A549 treated with Mapracorat at 1 μM for 4 hours (cell line): ENCODE data around the gene RASSF1. TPM values are rescaled to one million over a fixed set of nuclear protein-coding genes. Genes with fewer than 3 reads are reported as not detected.

Experiments used
- total RNA-seq: library from RNA; stranded (reverse); fragments of 200-300 nt; extraction: Qiagen RNA extraction; gene quantifications from 5 replicates; pipeline ENCODE4 v1.2.3, GENCODE V29; 2022

RASSF1 gene, protein sequence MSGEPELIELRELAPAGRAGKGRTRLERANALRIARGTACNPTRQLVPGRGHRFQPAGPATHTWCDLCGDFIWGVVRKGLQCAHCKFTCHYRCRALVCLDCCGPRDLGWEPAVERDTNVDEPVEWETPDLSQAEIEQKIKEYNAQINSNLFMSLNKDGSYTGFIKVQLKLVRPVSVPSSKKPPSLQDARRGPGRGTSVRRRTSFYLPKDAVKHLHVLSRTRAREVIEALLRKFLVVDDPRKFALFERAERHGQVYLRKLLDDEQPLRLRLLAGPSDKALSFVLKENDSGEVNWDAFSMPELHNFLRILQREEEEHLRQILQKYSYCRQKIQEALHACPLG
- 16.1 to 20.9 TPM (median 20.4 TPM) in 5 replicates for total RNA-seq

DNA sequence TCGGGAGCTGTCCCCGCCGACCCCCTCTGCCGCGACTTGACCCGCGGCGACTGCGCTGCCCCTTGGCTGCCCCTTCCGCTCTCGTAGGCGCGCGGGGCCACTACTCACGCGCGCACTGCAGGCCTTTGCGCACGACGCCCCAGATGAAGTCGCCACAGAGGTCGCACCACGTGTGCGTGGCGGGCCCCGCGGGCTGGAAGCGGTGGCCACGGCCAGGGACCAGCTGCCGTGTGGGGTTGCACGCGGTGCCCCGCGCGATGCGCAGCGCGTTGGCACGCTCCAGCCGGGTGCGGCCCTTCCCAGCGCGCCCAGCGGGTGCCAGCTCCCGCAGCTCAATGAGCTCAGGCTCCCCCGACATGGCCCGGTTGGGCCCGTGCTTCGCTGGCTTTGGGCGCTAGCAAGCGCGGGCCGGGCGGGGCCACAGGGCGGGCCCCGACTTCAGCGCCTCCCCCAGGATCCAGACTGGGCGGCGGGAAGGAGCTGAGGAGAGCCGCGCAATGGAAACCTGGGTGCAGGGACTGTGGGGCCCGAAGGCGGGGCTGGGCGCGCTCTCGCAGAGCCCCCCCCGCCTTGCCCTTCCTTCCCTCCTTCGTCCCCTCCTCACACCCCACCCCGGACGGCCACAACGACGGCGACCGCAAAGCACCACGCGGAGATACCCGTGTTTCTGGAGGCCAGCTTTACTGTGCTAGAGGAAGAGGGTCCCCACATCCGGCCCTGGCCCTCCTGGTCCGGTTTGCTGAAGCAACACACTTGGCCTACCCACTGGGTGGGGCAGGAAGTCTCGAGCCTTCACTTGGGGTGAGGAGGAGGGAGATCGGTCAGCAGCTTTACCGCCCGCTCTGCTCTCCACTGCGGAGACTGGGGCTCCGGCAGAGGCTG is at the start of gene RASSF1:
Gene RASSF1 (minus strand): TSS at position 389 of the 882 bp plus-strand sequence. CDS start 31 bp downstream, at position 358.

DNA sequence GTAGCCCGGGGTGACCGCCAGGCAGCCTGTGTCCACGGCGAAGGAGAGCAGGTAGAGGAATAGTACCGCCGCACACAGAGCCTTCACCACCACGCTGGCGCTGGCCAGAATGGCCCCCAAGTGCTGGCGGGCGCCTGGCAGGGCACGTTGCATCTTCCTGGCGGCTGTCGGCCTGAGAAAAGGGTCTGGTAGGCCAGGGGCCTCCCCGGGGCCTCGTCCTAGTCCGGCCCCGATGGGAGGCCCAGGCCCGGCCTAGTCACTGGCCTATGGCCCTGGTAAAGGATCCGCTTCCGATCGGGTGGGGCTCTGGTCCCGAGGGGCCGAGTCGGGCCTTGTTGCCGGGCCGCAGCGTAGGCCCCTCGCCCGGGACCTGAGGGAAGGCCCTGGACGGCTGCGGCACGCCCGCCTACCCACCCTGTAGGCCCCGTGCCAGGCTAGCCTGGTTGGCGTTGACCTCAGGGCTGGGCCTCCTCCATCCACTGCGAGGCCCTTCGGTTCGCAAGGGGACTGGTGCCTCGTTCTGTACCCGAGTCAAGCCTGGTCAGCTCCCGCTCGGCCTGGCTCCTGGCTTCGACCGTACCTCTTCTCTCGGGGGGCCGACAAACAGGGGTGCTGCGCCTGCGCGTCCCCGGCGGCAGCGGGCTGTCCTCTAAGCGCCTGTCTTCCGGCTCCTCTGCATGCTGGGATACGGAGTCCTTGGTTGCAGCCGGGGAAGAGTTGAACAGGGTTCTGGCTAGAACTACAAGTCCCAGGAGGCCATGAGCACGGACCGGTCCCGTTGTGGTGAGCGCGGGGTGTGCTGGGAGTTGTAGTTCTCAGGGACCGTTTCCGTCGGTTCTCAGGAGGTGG is 18.5 kb upstream of the RASSF1 start, which contains the start of gene TMEM115:
Gene TMEM115 (minus strand): TSS at position 611 of the 849 bp plus-strand sequence. CDS start 458 bp downstream, at position 153.

DNA sequence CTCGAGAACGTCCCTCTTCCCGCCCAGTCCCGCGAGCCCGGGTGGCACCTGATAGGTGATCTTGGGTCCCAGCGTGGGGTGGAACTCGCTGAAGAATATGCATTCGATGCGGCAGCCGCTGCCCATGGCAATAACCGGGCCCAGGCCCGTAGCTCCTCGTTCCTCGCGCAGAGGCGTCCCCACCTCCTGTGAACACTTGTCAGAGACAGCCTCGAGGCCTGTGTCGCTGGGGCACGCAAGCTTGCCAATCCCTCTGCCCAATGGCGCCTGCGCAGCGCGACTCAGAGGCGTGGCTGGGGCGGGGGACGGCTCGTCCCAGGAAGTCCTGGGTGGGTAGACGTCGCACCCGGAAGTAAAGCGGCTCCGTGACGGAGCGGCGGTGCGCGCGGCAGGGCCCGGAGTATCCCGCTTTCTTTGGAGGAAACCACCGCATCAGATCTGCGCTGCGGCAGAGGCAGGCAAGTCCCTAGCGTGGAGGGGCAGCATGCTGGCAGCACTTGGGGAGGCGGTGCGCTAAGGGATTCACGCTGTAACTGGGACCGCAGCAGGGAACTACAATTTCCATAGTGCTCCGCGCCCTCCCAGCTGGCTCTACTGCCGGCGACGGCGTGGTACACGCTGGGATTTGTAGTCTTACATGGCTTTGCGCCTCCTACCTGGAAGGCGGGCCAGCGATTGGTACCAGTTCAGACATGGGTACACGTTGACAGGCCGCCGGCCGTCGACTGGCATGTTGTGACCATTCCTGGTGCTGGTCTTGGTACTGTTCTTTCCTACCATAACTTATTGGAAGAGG is 10.1 kb upstream of the RASSF1 start, which contains the start of the genes CYB561D2 and NPRL2:
Gene CYB561D2 (plus strand): TSS at position 336 of the 796 bp plus-strand sequence. CDS start 572 bp downstream, outside the sequence.
Gene NPRL2 (minus strand): TSS at position 249 of the 796 bp plus-strand sequence. CDS start 123 bp downstream, at position 126.

DNA sequence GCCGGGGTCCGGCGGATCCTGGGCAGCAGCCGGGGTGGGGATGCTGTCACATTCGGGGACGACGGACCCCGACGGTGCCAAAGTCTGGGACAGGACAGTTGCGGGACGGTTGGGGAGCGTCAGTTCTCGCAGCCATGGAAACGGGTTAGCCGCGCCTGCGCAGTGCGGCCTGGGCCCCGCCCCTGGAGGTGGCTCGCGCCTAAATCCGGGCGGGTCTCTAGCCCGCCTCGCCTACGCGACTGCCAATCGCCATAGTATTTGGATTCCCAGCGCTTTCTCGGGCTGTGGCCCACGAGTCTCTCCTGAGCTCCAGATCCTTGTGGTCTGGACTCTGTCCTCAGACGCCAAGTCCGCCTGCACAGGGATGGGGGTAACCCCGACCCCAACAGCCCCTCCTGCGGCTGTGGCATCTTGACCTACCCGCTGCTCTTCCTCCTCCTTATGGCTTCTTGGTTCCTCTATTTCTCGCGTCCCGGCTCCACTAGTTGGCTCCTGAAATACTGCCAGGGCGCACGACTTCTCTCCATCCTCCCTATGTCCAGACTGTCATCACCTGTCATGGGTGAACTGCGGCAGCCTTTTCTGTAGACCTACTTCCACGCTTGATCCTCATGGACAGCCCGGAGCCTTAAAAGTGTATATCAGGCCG is 5.1 kb upstream of the RASSF1 start, which contains the start of gene ZMYND10:
Gene ZMYND10 (minus strand): TSS at position 147 of the 649 bp plus-strand sequence. CDS start 153 bp downstream, outside the sequence.

DNA sequence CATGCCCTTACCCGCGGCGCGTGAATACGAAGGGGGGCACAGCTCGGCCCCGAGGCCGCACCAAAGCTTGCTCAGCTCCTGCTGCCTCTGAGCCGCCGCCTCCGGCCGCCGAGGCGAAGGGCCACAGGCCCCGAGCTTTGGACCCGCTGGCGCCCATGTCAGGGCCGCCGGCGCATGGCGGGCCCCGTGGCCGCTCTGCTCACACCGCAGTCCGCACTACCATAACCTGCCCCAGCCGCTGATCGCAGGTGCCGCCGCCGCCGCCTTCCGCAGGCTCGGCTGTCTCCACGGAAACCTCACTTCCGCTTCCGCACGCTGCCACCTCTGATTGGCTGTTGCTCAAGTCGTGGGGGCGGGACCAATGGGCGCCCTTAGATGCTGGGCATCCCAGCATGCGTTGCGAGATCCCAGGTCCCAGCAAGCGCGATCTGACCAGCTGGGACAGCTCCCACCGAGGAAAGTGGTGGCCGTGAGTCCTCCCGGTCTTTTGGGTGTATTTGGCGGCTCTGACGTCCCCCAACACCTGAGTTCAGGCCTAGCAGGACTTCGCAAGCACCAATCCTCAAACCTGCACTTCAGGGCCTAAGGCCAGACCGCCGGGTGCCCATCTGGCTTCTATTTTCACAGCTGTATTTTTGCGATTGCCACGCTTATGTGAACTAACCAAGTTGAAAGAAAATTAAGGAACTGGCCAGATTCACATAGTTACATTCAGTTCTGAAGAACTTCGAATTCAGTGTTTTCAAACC is 12.5 kb downstream of the RASSF1 start, which contains the start of gene TUSC2:
Gene TUSC2 (minus strand): TSS at position 281 of the 749 bp plus-strand sequence. CDS start 124 bp downstream, at position 157.

DNA sequence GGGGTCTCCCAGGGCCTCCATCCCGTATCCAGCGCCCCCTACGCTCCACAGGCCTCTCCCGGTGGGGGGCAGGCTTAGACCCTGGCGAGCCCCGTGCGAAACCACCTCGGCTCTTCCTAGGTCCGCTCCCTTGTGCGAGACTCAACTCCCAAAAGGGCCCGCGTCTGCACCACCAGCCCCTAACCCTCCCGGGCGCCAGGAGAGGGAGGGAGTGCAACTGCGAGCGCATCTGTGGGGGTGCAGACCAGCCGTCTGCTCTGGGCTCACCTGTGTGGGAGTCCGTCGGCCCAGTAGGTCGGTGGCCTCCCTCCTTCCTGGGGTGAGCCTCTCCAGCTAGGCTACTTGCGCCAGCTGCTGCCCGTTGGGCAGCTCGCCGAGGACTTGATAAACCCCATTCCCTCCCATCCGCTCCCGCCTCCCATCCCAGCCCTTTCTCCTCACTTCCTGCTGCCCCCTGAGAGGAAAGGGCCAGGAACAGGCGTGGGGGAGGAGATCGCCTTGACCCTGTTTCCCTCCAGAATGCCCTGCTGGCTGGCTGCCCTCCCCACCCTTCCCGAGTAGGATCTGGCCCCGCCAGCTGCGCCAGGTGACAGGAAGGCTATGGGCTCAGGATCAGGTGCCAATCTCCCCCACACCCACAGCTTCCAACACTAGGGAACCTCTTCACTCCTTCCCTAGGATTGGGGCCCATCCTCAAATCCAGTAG is 18.1 kb downstream of the RASSF1 start, which contains the start of gene HYAL2:
Gene HYAL2 (minus strand): TSS at position 360 of the 706 bp plus-strand sequence. CDS start 2,256 bp downstream, outside the sequence.

DNA sequence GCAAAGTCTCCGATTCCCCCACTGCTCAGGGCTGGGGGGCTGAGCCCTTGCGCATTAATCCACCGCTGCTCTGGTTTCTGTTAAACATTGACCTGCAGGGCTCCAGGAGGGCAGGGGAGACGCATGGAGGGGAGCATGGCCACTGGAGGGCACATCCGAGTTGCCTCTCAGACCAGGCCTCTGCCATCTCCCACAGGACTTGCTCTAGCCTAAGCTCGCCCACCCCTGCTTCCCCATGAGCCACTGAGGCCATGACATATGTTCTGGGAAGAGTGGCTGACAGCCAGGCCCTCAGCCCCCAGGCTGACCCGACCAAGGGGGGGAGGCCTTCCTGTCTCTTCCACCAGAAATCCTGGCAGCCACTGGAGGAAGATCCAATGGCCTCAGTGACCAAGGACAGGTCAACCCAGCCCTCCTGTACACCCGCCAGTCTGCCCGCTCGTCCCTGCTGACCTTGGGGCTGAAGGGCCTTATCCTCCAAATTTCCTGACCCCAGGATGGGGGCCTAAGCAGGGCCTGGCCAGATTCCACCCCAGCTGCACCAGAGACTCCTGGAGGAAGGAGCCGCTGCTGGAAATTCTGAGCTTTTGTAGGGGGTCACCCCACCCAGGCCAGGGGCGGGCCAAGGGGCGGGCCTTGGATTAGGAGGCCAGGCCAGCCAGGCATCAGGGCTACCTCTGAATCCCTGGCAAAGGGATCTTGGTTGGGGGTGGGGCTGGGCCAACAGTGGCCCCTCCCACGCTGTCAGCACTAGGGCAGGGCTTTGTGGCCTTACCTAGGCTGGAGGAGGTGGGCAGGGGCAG is 37.4 kb downstream of the RASSF1 start, which contains the start of gene HYAL1:
Gene HYAL1 (minus strand): TSS at position 562 of the 803 bp plus-strand sequence. CDS start 618 bp downstream, outside the sequence.

DNA sequence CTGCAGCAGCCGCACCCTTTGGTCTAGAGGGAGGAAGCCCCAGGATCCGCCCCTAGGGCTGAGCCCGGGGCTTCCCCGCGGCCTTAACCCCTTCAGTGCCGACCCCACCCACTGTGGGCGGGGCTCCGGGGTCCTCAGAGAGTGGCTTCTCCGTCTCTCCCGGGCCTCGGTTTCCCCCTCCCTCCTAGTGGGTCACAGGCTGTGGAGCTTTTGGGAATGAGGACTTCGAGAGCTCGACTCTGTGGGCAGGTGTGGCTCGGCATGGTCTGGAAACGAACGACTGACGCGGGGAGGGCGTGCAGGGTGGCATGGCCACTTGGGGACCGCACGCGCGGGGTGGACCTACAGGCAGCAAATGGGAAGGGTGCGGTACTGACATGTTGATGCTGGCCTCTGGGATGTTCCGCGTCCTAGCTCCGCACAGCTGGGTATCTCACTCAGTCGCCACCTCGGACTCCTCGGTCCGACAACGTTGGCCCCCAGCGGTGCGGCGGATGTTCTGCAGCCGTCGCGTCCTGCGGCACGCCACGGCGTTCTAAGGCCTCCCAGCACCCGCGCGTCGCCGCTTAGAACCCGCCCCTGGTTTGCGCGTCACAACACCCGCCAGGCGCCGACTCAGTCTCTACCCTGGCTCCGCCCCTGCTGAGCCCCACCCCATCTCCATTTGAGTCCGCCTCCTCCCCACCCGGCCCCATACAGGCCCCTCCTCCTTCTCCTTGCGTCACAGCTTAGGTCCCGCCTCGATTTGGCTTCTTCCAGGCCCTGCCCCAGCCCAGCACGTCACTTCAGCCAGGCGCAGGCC is 41.6 kb downstream of the RASSF1 start, which contains the start of the genes HYAL3 and NAA80:
Gene HYAL3 (minus strand): TSS at position 570 of the 802 bp plus-strand sequence. CDS start 3,803 bp downstream, outside the sequence.
Gene NAA80 (minus strand): TSS at position 570 of the 802 bp plus-strand sequence. CDS start 1,942 bp downstream, outside the sequence.

DNA sequence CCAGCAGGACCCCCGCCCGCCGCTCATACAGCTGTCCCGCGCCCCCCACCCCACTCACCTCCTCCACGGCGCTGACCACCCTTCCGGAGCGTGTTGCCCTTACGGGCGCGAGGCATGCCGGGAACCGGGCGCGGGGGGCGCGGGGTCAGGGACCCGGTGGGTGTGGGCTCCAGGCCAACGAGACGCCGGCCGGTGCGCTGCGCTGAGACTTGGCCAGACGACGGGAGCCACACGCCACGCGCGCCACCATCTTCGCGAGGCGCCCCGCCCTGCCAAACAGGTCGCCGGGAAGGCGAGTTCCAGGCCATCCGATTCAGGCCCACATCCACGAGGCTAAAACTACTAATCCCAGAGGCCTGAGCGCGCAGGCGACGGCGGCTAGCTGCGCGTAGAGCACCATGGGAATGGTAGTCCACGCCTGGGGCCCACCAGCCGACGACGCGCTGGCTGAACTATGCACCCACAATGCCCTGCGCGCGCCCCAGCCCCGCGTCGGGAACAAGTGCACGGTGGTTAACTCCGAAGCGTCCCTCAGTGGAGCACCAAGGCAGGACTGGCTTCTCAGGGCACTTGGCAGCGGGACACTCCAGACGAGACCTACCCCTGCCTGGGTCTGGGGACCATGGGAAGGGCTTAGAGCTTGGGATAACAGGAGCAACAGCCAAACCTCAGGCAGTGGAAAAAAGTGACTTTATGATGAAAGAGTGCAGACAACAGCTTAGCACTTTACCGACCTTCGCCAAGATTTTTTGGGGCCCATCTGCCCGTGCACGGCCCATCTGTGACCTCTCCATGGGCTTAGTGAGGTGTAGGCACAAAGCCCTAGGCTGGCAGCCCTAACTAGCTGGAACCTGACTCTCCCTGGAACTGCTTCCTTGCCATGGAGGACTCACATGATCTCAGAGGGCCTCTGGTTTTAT is 48.2 kb downstream of the RASSF1 start, which contains the start of gene IFRD2:
Gene IFRD2 (minus strand): TSS at position 271 of the 920 bp plus-strand sequence. CDS start 155 bp downstream, at position 116.

Other genes with a start within 250 kb of the RASSF1 start
- gene SEMA3F, start 185.5 kb downstream of the RASSF1 start, total RNA-seq: 11.5 to 17.8 TPM (median 16.4 TPM) in 5 replicates
- gene GNAT1, start 149.2 kb downstream of the RASSF1 start, total RNA-seq: 0.05 to 0.31 TPM in 2 of 5 replicates, not detected in the others
- 0.08 to 0.22 TPM (median 0.16 TPM) in 3 of 5 replicates, not detected in the others for gene SLC38A3, start 135.6 kb downstream of the RASSF1 start, total RNA-seq
- 35.1 to 46.7 TPM (median 45.2 TPM) in 5 replicates for gene GNAI2, start 104.6 kb downstream of the RASSF1 start, total RNA-seq
- gene SEMA3B, start 71.7 kb downstream of the RASSF1 start, total RNA-seq: 5.3 to 9.6 TPM (median 8.3 TPM) in 5 replicates
- gene LSMEM2, start 61.7 kb downstream of the RASSF1 start, total RNA-seq: 0.11 TPM in 1 of 5 replicates, not detected in the others
- 73.8 to 101 TPM (median 96.0 TPM) in 5 replicates for gene IFRD2, start 48.4 kb downstream of the RASSF1 start, total RNA-seq
- 7.0 to 10.7 TPM (median 9.1 TPM) in 5 replicates for gene HYAL3, start 41.4 kb downstream of the RASSF1 start, total RNA-seq
- 4.9 to 7.9 TPM (median 6.4 TPM) in 5 replicates for gene NAA80, start 41.4 kb downstream of the RASSF1 start, total RNA-seq
- 0.32 to 1.00 TPM (median 0.61 TPM) in 5 replicates for gene HYAL1, start 37.3 kb downstream of the RASSF1 start, total RNA-seq
- 21.2 to 32.4 TPM (median 31.5 TPM) in 5 replicates for gene HYAL2, start 18.1 kb downstream of the RASSF1 start, total RNA-seq
- 25.0 to 42.3 TPM (median 40.7 TPM) in 5 replicates for gene TUSC2, start 12.6 kb downstream of the RASSF1 start, total RNA-seq
- gene ZMYND10, start 4.9 kb upstream of the RASSF1 start, total RNA-seq: 1.1 to 1.3 TPM (median 1.2 TPM) in 5 replicates
- gene NPRL2, start 9.9 kb upstream of the RASSF1 start, total RNA-seq: 12.4 to 14.6 TPM (median 13.9 TPM) in 5 replicates
- 14.1 to 20.6 TPM (median 20.1 TPM) in 5 replicates for gene CYB561D2, start 10.0 kb upstream of the RASSF1 start, total RNA-seq
- gene TMEM115, start 18.7 kb upstream of the RASSF1 start, total RNA-seq: 35.5 to 49.0 TPM (median 48.1 TPM) in 5 replicates
- gene CACNA2D2, start 162.8 kb upstream of the RASSF1 start, total RNA-seq: 0.50 to 0.79 TPM (median 0.72 TPM) in 5 replicates
- 2.1 to 3.0 TPM (median 2.3 TPM) in 5 replicates for gene C3orf18, start 226.9 kb upstream of the RASSF1 start, total RNA-seq
- gene HEMK1, start 228.7 kb upstream of the RASSF1 start, total RNA-seq: 4.0 to 7.5 TPM (median 5.8 TPM) in 5 replicates